Stimulated activated CD8-positive, alpha-beta memory T cell treated with anti-CD3 and anti-CD28 coated beads, Interleukin-12 subunit alpha, Interleukin-12 subunit beta, amount 100 ng/mL, for 24 hours (primary cell): ENCODE results near the gene PLPPR3.

ENCODE experiments used
- DNase-seq: peaks from one replicate; pipeline ENCODE4 v3.0.0-alpha.2; 2020; ENCODE audit errors: extremely low read depth

PLPPR3 gene

GRCh38 chr19:797528-798414 is 24.0 kb downstream of the PLPPR3 start:
- DNase-seq = peak; percentile 76

GRCh38 chr19:796692-797527 is 24.8 kb downstream of the PLPPR3 start, which contains the start of gene PTBP1:
TSS of gene PTBP1 (plus strand) at chr19:797452. CDS start at chr19:797498, 46 bp downstream.
- DNase-seq = peak; percentile 98

- DNase-seq = no peak
Measured at GRCh38 chr19:795691-796581, 25.8 kb downstream of the PLPPR3 start.

- DNase-seq = no peak
Measured at GRCh38 chr19:795073-795611, 26.6 kb downstream of the PLPPR3 start.

- DNase-seq = no peak
Measured at GRCh38 chr19:793806-794205, 27.9 kb downstream of the PLPPR3 start.

- no peak for DNase-seq
Measured at GRCh38 chr19:792306-792885, 29.4 kb downstream of the PLPPR3 start.

- no peak for DNase-seq
Measured at GRCh38 chr19:791567-792305, 30.0 kb downstream of the PLPPR3 start.

GRCh38 chr19:791007-791566 is 30.7 kb downstream of the PLPPR3 start:
- no peak for DNase-seq

- DNase-seq = no peak
Measured at GRCh38 chr19:789701-790060, 32.1 kb downstream of the PLPPR3 start.

GRCh38 chr19:788983-789700 is 32.6 kb downstream of the PLPPR3 start:
- no peak for DNase-seq

GRCh38 chr19:788686-788982 is 33.1 kb downstream of the PLPPR3 start:
- DNase-seq = no peak

GRCh38 chr19:787536-787935 is 34.2 kb downstream of the PLPPR3 start:
- no peak for DNase-seq

- DNase-seq = no peak
Measured at GRCh38 chr19:784541-784940, 37.2 kb downstream of the PLPPR3 start.

GRCh38 chr19:782878-783668 is 38.7 kb downstream of the PLPPR3 start:
- DNase-seq = no peak

- no peak for DNase-seq
Measured at GRCh38 chr19:782185-782877, 39.4 kb downstream of the PLPPR3 start.

- no peak for DNase-seq
Measured at GRCh38 chr19:781800-782184, 40.0 kb downstream of the PLPPR3 start.

- DNase-seq = no peak
Measured at GRCh38 chr19:780935-781334, 40.8 kb downstream of the PLPPR3 start.
